DMS 273 (cell line): ENCODE results near the gene MAPK12.
"Not testable (repeated sequence)": the region's sequence is repeated elsewhere in the genome, so short reads cannot be mapped to it uniquely, and the experiment has no call there.

Experiments used
- DNase-seq: peaks from one replicate; lab custom pipeline; 2025; ENCODE audit not compliant: unreplicated experiment; lab: John Stamatoyannopoulos, UW

Gene MAPK12

GRCh38 chr22:50282361-50283155 lies 21.1 kb upstream of the MAPK12 start:
- no peak for DNase-seq

GRCh38 chr22:50281957-50282356 lies 20.5 kb upstream of the MAPK12 start:
- no peak for DNase-seq

DNA sequence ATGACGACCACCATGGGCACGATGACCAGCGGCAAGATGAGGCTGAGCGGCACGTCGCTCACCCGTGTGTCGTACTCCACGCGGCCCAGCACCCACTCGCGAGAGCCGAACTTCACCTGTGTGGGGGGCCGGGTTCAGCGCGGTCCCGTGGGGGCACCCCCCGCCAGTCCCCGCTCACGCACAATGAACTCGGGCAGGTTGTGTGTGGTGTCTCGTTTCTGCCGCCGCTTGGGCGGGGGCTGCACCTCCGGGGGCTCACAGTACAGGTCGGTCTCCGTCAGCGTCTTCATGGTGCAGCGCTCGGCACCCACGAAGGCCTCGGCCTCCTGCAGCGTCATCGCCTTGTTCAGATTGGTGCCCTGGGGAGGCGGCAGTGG lies 19.9 kb upstream of the MAPK12 start:
- DNase-seq: no peak

- DNase-seq: no peak
Measured at GRCh38 chr22:50280708-50281383, 19.4 kb upstream of the MAPK12 start.

- DNase-seq: no peak
Measured at GRCh38 chr22:50280022-50280707, 18.7 kb upstream of the MAPK12 start.

- DNase-seq: no peak
Measured at GRCh38 chr22:50278956-50279619, 17.6 kb upstream of the MAPK12 start.

GRCh38 chr22:50278461-50278860 lies 17.0 kb upstream of the MAPK12 start:
- DNase-seq: no peak

DNA sequence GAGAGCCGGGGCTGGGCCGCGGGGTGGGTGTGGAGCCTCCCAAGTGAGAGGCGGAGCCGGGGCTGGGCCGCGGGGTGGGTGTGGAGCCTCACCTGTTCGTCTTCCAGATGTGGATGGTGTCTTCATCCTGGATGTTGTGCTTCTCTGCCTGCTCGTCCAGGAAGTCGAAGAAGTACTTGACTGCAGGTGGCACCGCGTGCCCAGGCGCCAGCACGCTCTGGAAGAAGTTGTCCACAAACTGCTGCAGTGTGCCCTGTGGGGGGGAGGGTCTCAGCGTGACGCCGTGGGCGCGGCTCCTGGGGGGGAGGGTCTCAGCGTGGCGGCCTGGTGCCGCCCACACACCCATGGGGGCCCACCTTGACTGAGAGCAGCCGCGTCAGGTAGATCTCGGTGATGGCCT lies 16.3 kb upstream of the MAPK12 start:
- no peak for DNase-seq

DNA sequence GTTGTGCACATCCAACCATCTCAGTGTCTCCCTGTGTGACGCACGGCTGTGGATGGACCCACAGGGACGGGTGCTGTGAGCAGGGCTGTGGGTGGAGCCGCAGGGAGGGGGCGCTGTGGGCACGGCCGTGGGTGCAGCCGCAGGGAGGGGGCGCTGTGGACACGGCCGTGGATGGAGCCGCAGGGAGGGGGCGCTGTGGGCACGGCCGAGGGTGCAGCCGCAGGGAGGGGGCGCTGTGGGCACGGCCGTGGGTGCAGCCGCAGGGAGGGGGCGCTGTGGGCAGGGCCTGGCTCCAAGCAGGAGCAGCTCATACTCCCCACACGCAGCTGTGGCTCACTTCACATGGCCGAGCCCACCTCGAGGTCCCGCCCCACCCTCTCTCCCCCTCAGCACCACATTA lies 14.7 kb upstream of the MAPK12 start:
- peak; percentile 55 for DNase-seq

- no peak for DNase-seq
Measured at GRCh38 chr22:50275181-50276055, 13.9 kb upstream of the MAPK12 start.

GRCh38 chr22:50274771-50275170 lies 13.3 kb upstream of the MAPK12 start:
- peak; percentile 24 for DNase-seq

GRCh38 chr22:50274311-50274710 lies 12.8 kb upstream of the MAPK12 start:
- DNase-seq: peak; percentile 73

- DNase-seq: not testable (repeated sequence)
Measured at GRCh38 chr22:50273781-50274180, 12.3 kb upstream of the MAPK12 start.

- DNase-seq: not testable (repeated sequence)
Measured at GRCh38 chr22:50273352-50273751, 11.9 kb upstream of the MAPK12 start.

- DNase-seq: peak; percentile 34
Measured at GRCh38 chr22:50272044-50272802, 10.7 kb upstream of the MAPK12 start.

DNA sequence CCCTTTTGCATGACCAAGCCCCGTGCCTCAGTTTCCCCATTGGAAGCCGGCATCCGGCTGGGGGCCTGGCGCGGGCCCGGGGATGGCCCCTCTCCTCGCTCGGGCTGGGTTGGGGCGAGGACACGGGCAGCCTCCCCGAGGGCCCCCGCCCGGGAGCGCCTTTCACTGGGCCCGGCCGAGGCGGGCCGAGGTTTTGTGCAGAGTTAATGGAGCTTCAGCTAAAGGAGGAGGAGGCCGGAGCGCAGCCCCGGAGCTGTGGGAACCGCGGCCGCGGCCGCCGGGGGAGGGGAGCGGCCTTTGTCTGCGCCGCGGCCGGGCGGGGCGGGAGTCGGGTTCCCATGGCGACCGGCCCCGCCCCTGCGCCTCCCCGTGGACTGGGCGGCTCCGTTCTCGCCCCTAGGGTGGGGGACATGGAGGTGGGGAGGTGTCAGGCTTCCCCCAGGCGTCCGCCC lies 10.1 kb upstream of the MAPK12 start:
- DNase-seq: peak; percentile 86

DNA sequence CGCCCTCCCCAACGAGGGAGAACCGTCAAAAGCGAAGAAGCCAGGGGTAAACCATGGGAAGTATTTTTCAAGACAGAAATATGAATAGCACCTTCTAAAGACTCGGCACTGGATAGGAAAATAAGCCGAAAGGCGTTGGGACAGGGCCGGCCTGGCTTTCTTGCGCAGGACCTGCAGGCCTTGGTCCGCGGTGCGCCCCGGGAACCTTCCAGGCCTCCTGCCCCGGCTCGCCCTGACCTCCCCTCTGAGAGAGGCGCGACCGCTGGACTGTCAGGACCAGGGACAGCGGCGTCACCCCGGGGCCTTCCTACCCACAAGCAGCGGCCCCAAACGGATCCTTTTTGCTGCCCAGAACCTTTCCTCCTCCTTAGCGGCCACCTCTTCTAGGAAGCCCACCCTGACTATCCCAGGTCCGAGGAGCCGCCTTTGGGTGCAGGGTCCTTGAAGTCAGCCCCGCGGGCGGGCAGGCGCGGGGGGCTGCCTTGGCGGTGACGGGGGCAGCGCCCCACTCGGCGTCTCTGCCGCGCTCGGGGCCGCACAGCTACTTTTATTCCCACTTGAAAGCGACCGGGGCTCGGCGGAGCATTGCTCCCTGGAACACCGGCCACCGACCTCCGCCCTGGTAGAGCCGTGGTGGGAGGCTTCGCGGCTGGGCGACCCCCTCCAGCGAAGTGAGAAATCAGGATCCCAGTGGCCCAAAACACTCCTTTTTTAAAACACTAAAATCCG lies 9.3 kb upstream of the MAPK12 start:
- peak; percentile 61 for DNase-seq

DNA sequence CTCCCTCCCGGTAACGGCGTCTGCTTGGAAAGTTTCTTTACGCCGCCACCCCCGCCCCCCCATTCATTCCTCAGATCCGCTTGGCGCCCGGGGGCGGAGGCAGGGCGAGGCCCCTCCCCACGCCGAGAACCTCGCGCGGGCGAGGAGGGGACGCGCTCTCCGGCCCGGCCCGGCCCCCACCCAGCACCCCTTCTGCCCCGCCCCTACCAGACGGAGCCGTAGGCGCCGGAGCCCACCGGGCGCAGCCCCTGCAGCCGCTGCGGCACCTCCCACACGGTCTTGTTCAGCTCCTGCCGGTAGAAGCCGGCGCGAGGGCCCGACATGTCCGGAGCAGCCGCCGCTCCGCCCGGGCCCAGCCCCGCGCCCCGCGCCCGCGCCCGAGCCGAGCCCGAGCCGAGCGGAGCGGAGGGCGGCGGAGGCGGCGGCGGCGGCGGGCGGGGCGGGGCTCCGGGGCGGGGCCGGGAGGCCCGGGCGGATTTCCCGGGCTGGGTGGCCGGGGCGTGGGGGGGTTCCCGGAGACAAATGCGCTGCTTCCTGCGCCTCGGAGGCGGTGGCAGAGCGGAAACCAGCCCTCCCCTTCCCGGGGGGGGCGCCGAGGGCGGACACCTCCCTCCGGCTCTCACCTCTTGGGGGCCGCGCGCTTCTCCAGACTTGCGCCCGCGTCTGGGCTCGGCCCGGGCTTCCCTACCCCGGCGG lies 8.6 kb upstream of the MAPK12 start, which contains the start of gene MAPK11:
TSS of gene MAPK11 (minus strand) at position 411 of the 696 bp plus-strand sequence. CDS start at position 323, 88 bp downstream.
- DNase-seq: peak; percentile 72
